Effector CD8-positive, alpha-beta T cell (primary cell): ENCODE measurements around the gene CES5A.
"Not testable (repeated sequence)": the region's sequence is repeated elsewhere in the genome, so short reads cannot be mapped to it uniquely, and the experiment has no call there.

Experiments used
- DNase-seq: peaks from one replicate; lab custom pipeline; 2025; lab: John Stamatoyannopoulos, UW

CES5A gene

DNA sequence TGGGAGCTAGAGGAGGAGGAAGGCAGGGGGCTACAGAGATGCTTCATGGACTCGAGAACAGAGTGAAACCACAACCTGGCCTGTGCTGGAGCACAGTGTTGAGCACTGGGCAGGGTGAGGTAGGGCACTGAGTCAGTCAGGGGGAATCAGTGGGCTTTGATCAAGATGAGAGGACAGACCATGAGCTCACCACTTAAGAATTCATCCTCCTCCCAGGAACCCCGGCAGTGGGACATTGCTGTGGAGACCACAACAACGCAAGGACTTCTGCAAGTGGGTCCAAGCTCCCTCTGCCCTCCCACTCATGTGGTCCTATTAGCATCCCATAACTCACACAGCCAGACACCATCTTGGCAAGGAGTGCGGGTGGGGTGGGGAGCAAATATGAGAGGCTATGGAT lies 1.7 kb upstream of the CES5A start:
- DNase-seq, result no peak

DNA sequence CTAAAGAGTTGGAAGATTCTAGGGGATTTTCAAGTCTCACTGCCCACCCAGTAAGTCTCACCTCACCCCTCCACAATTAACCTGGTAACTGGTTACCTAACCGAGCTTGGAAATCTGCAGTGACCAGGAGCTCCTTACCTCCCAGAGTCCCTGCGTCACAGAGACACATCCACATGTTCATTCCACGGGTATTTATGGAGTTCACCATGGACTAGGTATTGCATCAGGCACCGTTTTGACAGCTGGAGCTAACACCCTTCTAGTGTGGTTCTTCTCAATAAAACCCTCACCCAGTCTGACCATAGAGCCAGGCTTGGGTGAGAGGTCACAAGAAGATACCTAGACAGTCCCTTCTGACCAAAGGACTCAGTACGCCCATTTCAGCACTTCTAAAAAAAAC lies 2.1 kb downstream of the CES5A start:
- no peak for DNase-seq

DNA sequence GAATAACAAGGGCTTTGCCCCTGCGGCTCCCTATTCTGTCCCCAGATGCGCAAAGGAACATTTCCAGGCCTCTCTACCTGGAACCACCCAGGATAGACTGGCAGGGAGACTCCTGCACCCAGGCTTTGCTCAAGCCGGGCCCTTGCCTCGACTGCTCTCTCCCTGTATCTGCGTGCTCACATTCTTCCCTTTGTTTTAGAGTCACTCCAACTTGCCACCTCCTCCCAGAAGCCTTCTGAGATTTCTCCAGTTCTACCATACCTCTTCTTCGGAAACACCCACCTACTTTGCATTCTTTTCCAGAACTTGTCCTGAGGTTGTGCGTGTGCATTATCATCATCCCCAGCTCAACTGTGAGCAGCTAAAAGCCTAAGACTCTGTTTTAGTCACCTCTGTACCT lies 3.0 kb downstream of the CES5A start:
- DNase-seq, result no peak

DNA sequence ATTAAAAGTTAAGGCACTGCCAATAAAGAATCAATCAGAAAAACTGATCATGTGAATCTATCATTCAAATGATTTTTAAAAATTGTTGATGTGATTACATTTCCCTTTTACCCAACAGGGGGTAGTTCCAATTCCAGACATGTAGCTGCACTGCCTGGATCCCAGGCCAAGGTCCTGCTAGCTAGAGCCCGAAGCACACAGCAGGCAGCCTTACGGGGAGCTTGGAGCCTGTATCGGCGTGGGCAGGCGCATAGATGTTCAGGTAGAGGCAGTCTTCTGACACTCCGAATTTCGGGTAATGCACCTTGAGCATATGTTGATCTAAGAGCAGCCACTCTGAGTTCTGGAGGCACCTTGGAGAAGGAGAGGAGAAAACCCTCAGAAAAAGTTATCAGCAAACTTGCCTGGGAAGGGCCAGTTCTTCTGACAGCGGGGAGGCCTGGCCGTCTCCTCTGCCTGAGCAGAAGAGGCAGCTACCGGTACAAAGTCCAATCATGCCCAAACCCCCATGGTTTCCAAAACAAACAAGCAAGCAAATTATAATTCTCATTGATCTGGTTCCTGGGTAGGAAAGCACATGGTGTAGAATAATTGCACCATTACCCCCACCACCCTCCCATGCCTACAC lies 3.6 kb downstream of the CES5A start:
- no peak for DNase-seq

DNA sequence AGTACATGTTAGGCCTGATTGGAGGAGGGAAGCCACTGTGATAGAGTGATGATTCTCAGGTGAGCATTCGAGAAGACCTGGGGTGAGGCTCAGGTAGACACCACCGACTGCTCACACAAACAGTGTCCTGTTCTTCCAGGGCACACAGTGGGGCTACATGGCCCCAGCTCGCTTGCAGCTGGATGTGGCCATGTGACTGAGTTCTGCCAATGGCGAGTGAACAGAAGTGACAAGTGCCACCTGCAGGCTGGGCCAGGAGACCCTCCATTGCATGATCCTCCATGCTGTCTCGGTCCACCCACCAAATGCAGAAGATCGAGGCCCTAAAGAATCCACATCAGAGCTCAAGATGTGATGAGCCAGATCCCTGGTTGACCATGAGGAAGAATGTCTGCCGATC lies 6.2 kb downstream of the CES5A start:
- DNase-seq, result no peak

DNA sequence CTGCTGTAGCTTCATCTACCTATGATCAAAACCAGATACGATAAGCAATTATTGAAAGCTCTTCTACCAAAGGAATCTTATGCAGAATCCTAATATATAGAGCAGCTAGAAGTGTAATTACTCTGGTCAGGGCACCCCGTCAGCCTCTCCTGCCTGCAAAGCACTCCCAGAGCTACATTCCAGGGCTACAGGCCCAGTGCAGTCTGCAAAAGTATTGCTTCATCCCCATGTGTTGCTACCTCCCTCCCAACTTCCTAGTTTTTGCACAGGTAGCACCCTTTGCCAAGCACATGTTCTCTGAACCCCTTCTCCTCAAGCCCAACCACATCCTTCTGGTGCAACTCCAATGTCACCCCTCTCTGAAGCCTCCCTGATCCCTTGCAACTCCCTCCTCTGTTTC lies 7.0 kb downstream of the CES5A start:
- no peak for DNase-seq

DNA sequence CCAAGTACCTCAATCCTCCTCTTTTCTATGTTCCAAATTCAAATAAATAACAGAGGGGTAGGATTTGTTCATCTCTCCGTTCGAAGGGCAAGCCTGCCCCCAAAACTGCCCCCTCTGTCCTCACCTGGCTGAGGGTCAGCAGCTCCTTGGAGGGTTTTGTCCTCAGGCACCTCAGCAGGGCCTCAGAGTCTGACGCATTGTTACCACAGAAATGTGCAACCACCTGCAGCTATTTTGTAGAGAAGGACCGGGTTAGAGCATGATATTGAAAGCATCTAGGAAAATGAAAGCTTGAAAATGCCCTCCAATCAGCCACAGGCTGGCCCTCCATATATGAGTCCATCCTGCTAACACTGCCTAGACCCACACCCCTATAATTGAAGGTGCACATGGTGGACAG lies 13.9 kb downstream of the CES5A start:
- DNase-seq, result no peak

DNA sequence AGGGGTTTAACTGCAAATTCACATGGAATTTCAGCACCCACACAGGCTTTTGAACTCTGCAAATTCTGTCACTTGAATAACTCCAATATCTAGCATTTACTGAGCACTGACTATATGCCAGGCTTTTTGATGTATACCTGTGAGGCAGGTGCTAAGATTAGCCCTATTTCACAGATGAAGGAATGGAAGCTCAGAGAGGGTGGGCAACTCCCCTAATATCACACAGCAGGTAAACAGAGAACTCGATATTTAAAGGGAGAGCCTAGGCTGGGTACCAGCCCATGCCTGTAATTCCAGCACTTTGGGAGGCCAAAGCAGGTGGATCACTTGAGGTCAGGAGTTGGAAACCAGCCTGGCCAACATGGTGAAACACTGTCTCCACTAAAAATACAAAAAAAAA lies 17.5 kb downstream of the CES5A start:
- DNase-seq, result not testable (repeated sequence)

DNA sequence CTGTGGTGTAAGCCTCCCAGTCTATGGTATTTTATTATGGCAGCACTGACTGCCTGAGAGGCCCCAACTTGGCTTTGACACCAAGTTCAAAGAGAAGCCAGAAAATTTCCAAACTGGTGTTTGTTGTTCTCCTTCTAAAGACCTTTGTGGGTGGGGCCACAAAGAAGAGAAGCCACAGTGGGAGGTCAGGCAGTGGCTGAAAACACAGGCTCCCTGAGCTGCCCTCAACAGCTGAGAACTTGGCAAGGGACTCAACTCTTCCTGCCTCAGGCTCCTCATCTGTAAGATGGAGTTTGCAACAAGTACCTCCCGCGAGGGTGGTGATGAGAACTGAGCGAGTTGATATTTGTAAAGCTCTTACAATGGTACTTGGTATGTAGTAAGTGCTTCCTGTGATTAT lies 18.2 kb downstream of the CES5A start:
- DNase-seq, result no peak

DNA sequence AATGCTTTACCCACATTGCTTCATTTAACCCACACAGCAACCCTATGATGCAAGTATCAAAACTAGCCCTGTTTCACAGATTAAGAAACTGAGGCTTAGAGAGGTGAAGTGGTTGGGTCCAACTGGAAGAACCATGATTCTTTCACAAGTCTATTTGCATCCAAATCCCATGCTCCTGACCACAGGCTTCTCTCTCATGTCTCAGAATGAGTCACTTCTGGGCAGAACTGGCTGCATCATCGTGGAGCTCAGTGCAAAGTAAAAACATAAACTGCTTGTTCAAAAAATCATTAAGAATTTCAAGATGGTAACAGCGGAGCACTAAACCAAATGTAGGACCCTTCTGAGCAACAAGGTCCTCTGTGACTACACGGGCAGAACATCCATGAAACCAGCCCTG lies 22.1 kb downstream of the CES5A start:
- no peak for DNase-seq

DNA sequence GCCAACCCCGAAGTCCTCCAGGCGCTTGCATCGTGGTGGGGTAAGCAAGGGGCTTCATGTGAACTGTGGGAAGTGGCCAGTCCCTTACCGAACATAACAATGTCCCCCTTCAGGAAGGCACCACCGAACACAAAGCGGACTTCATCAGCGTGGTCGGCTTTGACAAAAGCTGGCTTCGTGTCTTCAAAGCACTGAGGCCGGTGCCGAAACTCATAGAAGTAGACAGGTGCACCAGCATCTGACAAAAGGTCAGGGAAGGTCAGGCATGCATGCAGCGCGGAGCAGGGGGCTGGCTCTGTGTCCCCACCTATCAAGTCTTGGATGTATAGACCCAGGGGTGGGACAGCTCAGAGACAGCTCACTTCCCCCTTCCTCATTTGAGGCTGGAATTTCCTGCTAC lies 25.6 kb downstream of the CES5A start:
- no peak for DNase-seq

DNA sequence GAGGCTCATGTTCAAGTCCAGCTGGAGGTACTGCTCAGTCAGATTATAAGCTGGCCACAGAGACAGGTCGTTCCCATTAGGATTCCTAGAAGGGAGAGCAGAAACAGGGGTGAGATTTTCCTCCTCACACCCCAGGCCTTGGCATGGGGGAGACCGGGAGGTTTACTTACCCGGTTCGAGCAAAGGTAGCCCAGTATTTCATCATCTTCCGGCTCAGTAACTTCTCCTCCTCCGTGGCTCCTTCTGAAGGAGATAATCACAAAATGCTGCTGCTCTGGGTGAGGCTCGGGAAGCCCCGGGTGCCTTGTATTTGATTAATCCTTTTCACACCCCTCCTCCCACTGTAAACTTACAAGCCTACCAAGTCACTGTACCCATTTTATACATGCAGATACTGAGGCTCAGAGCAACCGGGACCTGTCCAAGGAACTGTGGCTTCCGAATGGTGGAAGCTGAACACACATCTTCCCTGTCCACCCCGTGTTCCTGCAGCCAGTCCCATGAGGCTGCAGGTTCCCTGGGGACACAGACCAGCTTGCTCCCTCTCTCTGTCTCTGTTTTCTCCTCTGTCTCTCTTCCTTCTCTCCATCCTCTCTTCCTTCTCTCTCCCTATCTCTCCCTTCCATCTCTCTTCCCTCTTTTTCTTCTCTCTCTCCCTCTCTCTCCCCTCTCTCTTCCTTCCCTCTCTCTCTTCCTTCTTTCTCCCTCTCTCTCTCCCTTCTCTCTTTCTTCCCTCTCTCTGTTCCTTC lies 28.4 kb downstream of the CES5A start:
- DNase-seq, result no peak

DNA sequence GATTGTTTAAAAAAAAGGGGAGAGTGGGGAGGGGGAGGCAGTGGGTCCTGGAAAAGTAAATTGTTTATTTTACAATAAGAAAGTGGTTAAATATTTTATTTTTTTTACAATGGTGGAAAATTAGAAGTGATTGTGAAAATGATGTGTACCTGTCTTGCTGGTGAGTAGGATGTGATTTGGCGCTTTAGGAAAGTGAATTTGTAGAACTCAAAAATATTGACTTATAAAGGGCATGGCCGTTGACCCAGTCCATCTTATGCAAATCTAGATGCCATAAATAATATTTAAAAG lies 32.1 kb downstream of the CES5A start:
- no peak for DNase-seq

DNA sequence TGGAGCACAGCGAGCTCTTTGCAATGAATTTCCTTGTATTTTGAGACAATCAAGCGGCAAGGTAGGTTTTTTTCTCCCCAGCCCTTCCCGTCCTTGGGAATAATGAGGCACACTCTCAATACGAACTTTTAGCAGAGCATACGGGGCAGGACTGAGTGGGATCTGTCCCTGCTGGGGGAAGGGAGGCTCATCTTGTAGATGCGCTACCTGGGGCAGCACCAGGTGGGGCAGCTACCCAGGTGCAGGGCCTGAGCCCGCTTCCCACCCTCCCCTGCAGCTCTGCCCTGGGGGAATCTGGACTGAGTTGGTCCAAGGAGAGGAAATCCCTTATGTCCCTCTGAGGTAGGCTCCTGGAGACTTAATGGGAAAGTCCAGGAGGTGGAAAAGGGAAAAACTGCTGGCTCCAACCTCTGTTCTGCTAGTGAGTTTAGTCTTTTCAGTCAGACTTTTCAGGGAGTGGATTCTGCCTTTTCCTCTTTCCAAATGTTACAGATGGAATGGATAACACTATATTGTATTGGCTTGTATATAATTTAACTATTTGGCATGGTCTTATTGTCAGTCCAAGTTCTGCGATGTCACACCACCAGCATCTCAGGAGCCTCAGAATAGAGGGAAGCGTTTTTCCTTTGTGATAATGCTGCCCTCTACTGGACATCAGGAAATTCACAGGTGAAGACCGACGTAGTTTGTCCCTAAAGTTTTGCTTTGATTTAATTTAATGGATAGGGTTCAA lies 32.6 kb downstream of the CES5A start:
- DNase-seq, result no peak

DNA sequence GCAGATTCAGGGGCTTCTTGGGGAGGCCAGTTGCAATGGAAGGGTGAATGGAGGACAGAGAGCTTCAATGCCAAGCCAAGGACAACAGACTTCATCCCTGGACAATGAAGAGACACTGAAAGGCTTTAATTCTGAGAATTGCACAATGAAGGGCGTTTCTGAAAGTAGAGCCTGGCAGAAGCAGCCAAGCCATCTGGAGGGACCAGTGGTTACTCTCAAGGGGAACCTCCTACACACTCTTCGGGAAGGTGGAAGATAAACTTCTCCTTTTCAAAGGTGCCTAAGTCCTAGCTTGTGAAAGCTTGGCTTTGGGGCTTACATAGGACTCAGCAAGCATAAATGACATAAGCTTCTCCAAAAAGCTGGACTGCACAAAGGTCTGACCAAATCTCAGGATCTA lies 36.1 kb downstream of the CES5A start:
- DNase-seq, result no peak

DNA sequence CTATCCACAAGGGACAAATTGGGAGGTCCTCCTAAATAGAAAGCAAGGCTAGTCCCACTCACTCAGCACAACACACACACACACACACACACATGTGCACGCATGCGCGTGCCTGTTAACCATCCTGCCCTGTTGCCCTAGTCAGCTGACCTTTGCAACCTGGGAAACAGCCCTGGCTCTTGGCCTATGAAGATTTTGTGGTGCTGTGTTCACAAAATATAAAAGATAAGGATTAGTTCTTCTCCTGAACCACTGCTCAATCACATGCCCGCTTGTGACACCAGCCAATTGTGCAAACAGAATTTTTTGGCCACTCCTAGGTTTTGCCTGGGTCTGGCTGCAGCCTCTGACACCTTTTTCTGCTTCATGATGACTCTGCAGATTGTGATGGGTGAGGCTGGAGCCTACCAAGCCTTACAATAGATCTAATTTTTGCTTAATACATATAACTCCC lies 39.0 kb downstream of the CES5A start:
- no peak for DNase-seq

DNA sequence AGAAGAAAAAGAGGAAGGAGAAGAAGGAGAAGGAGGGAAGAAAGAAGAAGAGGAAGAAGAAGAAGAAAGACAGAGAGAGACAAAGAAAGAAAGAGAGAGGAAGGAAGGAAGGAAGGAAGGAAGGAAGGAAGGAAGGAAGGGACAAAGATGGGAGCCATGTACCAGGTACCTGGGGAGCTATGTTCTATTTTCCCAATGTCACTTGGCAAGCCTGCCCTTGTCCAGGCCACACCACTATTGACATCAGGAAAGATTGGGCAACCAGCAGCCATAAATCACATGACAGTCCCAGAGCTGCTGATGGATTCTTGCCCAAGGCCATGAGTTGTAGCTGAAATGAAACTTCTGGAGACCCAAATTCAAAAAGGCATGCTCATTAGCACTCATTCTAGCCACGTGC lies 39.6 kb downstream of the CES5A start:
- no peak for DNase-seq

DNA sequence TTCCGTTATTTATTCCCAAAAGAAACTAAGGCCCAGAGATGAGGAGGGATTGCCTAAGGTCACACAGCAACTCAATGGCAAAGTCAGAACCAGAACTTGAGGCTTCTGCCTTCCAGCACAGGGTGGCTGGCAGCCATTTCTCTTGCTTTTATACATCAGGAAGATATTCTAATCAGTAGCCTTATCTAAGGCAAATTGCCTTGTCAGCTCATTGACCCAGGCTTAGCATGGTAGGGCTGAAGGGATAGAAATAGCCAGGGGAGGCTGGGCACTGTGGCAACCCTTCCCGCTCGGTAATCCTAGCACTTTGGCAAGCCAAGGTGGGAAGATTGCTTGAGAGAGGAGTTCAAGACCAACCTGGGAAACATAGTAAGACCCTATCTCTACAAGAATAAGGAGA lies 40.0 kb downstream of the CES5A start:
- not testable (repeated sequence) for DNase-seq

DNA sequence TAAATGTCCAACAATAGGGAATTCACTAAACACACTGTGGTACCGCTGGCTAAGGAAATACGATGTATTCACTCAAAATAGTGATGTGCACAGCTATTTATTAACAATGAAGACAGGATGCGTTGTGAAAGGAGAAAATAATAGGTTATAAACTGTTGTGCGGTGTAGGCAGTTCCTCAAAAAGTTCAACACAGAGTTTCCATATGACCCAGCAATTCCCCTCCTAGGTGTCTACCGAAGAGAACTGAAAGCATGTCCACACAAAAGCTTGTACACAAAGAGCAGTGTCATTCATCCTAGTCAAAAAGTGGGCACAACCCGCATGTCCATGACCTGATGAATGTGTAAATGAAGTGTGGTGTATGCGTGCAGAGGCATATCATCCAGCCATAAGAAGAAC lies 41.1 kb downstream of the CES5A start:
- DNase-seq, result no peak

DNA sequence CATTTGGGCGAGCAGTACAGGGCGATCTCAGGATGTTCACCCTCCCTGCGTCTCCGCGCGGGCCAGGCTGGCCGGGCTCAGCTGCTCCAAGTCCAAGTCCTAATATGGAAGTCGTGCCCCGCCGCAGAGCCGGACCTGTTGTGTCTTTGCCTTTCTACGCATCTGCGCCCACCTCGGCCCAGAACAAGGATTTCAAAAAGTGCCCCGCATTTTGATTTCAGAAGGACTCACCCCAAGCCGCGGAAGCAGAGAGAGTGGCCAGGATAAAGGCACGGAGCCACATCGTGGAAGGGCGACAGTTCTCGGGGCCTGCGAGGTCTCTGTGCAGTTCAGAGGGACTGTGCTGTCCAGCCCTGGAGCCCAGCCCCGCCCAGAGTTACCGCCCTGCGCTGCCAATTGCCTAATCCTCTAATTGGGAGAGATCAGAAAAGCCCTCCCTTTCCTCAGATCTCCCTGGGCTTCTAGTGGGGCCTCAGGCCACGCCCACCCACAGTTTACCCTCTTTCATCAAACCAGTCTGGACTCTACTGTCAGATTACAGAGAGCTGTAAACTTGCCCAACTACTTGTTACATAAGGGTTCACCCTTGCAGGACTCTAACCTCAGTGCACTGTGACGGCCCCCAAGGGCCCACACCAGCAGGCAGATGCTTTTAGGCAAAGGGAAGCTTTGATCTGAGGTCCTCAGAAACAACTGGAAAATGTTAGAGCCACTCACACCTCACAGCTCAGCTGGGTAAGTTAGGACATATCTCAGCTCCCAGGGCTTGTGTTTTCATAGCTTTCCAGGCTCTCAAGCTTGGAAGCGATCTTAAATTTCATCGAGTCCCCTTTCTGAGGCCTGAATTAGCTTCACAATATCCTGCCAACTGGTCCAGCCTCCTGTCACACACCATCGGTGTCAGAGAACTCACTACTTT lies 42.1 kb downstream of the CES5A start, which contains the start of gene CES1:
CES1 (minus strand) TSS at position 324 of the 919 bp plus-strand sequence; CDS start at position 283, 41 bp downstream.
- no peak for DNase-seq

DNA sequence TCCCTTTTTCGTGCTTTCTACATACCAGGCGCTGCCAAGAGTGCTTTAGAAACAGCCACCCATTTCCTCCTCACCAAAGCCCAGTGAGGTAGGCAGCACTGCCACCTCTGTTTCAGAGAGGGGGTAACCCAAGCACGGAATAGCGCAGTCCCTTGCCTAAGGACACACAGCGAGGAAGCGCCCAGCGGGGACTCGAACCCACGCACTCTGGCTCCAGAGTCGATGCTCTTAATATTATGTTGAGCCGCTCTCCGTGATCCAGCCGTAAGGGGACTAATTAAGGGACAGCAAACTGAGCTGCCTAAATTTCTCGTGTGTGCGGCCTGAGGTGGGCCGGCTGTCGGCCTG lies 42.8 kb downstream of the CES5A start:
- DNase-seq, result no peak

DNA sequence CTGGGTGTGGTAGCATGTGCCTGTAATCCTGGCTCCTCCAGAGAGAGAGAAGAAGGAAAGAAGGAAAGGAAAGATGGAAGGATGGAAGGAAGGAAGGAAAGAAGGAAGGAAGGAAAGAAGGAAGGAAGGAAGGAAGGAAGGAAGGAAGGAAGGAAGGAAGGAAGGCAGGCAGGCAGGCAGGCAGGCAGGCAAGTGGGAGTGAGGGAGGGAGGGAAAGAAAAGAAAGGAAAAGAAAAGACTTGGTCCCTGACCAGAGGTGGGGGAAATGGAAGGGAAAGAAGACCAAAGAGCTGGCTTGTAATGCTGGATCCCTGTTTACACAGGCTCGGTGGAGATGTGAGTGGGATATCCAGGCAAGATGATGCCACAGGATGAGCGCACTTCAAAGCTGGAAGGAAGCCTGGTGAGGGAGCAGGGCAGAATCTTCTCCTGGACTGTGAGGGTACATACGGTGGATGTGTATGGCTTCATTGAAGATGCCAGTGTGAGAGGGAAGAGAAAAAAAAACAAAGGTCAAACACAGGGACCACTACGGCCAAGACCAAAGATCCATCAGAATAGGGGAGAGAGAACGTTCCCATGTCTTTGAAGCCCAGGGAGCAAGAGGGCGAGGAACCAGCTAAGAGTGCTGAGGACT lies 44.4 kb downstream of the CES5A start:
- DNase-seq, result no peak
